C4-2B (cell line): Measurements from ENCODE around the gene HDGFL2.

Experiments used
- CTCF ChIP-seq: fragments of 450-650 bp; conservative IDR thresholded peaks from 2 replicates; pipeline ENCODE4 v1.5.1; 2017; ENCODE audit warnings: mild to moderate bottlenecking
- ZFX ChIP-seq: fragments of 450-650 bp; IDR thresholded peaks from 2 replicates; pipeline ENCODE4 v1.6.1; 2017

GRCh38 chr19:4445963-4446703 is 26.0 kb upstream of the HDGFL2 start:
- no peak for TF ChIP-seq CTCF
- no peak for TF ChIP-seq ZFX
